Measurements from ENCODE around the gene SESN2.
A peak's percentile ranks its signal among the peaks of the same experiment; 100 is the strongest.

The SESN2 gene

DNA sequence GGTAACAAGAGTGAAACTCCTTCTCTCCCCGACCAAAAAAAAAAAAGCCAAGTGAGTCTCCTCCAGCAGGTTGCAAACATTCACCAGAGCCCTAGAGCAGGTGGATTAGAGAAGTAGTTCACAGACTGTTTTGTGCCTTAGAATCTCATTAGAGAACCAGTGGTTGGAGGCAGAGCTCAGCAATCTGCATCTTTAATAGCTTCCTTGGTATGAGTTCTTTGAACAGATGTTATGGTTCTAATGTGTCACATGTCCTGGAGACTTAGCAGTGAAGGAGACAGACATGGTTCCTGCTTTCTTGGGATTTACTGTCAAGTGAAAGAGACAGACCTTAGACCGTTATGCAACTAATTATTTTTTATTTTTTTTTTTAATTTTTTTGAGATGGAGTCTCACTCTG is 26.8 kb downstream of the SESN2 start:
- ChIA-PET CTCF (no interaction called here), POLR2A (interaction anchor here (0.9 to 1.4 kb wide), 4 partner anchors 9 to 43 kb away, joined by 3 to 4 read pairs (median 4); partner anchors contain the start of gene MED18)
- no peak for DNase-seq (ENCODE audit: extremely low spot score)
- TF ChIP-seq FOXA1 (IDR thresholded peaks at IDR 0.05) (no peak), FOXK2 (IDR thresholded peaks at IDR 0.05) (no peak), HDGF (IDR thresholded peaks at IDR 0.05; ENCODE audit: borderline replicate concordance) (no peak), ZNF384 (IDR thresholded peaks at IDR 0.05) (no peak), TARDBP (IDR thresholded peaks at IDR 0.05) (no peak), LEF1 (IDR thresholded peaks at IDR 0.05; ENCODE audit: borderline replicate concordance) (no peak), ELF4 (IDR thresholded peaks at IDR 0.05) (no peak), FOXM1 (IDR thresholded peaks at IDR 0.05; ENCODE audit: borderline replicate concordance) (no peak), CTBP1 (IDR thresholded peaks at IDR 0.05; ENCODE audit: borderline replicate concordance) (no peak), BHLHE40 (IDR thresholded peaks at IDR 0.05; ENCODE audit: borderline replicate concordance) (no peak), NFRKB (IDR thresholded peaks at IDR 0.05) (no peak), SP1 (IDR thresholded peaks at IDR 0.05) (no peak), L3MBTL2 (conservative IDR thresholded peaks at IDR 0.05) (no peak), SUZ12 (IDR thresholded peaks at IDR 0.05) (no peak)

DNA sequence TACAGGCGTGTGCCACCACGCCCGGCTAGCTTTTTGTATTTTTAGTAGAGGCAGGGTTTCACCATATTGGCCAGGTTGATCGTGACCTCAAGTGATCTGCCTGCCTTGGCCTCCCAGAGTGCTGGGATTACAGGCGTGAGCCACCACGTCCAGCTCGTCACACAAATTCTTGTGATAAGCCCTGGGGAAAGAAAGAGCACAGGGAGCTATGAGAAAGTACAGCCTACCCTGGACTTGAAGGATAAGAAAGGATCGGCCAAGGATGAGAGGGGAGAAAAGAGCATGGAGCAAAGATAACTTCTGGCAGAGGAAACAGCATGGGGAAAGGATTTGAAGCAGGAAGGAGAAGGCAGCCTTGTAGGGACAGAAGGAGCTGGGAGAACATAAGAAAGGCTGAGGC is 29.2 kb downstream of the SESN2 start:
- POLR2A ChIA-PET: interaction anchor here (1.0 to 1.4 kb wide), 2 partner anchors 40 kb away, joined by 3 read pairs; partner anchors contain the start of gene MED18
- DNase-seq (ENCODE audit: extremely low spot score): no peak
- TF ChIP-seq NFRKB (IDR thresholded peaks at IDR 0.05) (no peak), ARNT (IDR thresholded peaks at IDR 0.05) (no peak), BHLHE40 (IDR thresholded peaks at IDR 0.05; ENCODE audit: borderline replicate concordance) (no peak), FOXM1 (IDR thresholded peaks at IDR 0.05; ENCODE audit: borderline replicate concordance) (no peak), SP1 (IDR thresholded peaks at IDR 0.05) (no peak), ZNF384 (IDR thresholded peaks at IDR 0.05) (no peak), ELF4 (IDR thresholded peaks at IDR 0.05) (no peak), LEF1 (IDR thresholded peaks at IDR 0.05; ENCODE audit: borderline replicate concordance) (no peak), CTBP1 (IDR thresholded peaks at IDR 0.05; ENCODE audit: borderline replicate concordance) (no peak), TARDBP (IDR thresholded peaks at IDR 0.05) (no peak), L3MBTL2 (conservative IDR thresholded peaks at IDR 0.05) (no peak), SUZ12 (IDR thresholded peaks at IDR 0.05) (no peak), FOXK2 (IDR thresholded peaks at IDR 0.05) (no peak)
- CTCF ChIA-PET: no interaction called here

DNA sequence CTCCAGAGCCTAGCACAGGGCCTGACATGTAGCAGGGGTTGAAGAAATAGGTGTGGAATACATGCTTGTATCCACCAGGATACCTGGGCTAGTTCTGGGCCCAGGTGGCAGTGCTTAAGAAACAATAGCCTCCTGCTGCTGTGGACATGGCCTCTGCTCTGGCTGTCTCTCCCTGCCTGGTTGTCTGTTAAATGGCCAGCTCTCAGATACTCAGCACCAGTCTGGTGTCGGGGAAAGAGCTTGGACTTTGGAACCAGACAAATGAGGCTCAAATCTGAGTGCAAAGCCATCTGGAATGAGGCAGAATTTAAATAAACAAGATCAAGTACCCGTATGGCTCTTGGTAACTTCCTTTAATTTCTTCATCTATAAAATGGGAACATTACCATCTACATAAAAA is 31.5 kb downstream of the SESN2 start:
- no peak for DNase-seq (ENCODE audit: extremely low spot score)
- TF ChIP-seq SUZ12 (IDR thresholded peaks at IDR 0.05) (no peak), ZNF384 (IDR thresholded peaks at IDR 0.05) (no peak), NFRKB (IDR thresholded peaks at IDR 0.05) (no peak), TARDBP (IDR thresholded peaks at IDR 0.05) (no peak), FOXK2 (IDR thresholded peaks at IDR 0.05) (no peak), ARNT (IDR thresholded peaks at IDR 0.05) (no peak), BHLHE40 (IDR thresholded peaks at IDR 0.05; ENCODE audit: borderline replicate concordance) (no peak), ELF4 (IDR thresholded peaks at IDR 0.05) (no peak), LEF1 (IDR thresholded peaks at IDR 0.05; ENCODE audit: borderline replicate concordance) (no peak), FOXA1 (IDR thresholded peaks at IDR 0.05) (no peak), L3MBTL2 (conservative IDR thresholded peaks at IDR 0.05) (no peak), CTBP1 (IDR thresholded peaks at IDR 0.05; ENCODE audit: borderline replicate concordance) (no peak), SP1 (IDR thresholded peaks at IDR 0.05) (no peak)
- TF ChIP-seq, protein P1, sequence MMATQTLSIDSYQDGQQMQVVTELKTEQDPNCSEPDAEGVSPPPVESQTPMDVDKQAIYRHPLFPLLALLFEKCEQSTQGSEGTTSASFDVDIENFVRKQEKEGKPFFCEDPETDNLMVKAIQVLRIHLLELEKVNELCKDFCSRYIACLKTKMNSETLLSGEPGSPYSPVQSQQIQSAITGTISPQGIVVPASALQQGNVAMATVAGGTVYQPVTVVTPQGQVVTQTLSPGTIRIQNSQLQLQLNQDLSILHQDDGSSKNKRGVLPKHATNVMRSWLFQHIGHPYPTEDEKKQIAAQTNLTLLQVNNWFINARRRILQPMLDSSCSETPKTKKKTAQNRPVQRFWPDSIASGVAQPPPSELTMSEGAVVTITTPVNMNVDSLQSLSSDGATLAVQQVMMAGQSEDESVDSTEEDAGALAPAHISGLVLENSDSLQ (IDR thresholded peaks at IDR 0.05): no peak
- POLR2A ChIA-PET: no interaction called here
- CTCF ChIA-PET: no interaction called here

DNA sequence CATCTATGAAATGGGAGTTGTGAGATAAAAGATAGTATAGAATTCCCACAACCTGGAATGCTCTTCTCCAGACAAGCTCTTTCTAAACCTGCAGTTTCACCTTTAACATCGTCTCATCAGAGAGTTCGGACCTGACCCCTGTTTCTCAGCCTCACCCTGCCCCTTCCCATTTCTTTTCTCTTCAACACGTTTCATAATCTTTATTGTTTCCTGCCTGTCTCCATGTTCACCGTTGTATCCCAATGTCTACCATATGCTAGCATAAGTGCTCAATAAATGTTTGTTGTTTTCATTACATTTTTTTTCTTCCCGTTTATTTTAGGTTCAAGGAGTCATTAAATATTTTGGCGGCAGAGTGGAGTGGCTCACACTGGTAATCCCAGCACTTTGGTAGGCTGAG is 32.4 kb downstream of the SESN2 start:
- ChIA-PET POLR2A (no interaction called here), CTCF (no interaction called here)
- TF ChIP-seq LEF1 (IDR thresholded peaks at IDR 0.05; ENCODE audit: borderline replicate concordance): no peak
- TF ChIP-seq ZNF384 (IDR thresholded peaks at IDR 0.05): no peak
- no peak for TF ChIP-seq NFRKB (IDR thresholded peaks at IDR 0.05)
- no peak for DNase-seq (ENCODE audit: extremely low spot score)

DNA sequence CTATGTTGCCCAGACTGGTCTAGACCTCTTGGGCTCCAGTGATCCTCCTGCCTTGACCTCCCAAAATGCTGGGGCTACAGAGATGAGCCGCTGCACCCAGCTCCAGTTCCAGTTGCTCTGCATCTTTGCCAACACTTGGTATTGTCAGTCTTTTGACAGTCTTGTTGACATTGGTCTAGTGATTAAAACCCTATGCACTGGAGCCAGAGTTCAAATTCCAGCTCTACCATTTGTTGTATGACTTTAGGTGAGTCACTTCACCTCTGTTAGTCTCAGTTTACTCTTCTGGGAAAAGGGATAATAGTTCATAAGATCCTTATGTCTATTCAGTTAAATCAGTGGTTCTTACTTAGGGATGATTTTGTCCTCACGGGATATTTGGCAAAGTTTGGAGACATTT is 36.6 kb downstream of the SESN2 start:
- ChIA-PET CTCF (no interaction called here), POLR2A (interaction anchor here (0.9 to 3.8 kb wide), 5 partner anchors 11 to 36 kb away, joined by 3 to 18 read pairs (median 3); partner anchors contain the start of gene MED18)
- TF ChIP-seq ARNT (IDR thresholded peaks at IDR 0.05): no peak
- TF ChIP-seq ELF4 (IDR thresholded peaks at IDR 0.05): no peak
- TF ChIP-seq L3MBTL2 (conservative IDR thresholded peaks at IDR 0.05): no peak
- TF ChIP-seq TARDBP (IDR thresholded peaks at IDR 0.05): no peak
- TF ChIP-seq BHLHE40 (IDR thresholded peaks at IDR 0.05; ENCODE audit: borderline replicate concordance): no peak
- TF ChIP-seq NFRKB (IDR thresholded peaks at IDR 0.05): no peak
- no peak for TF ChIP-seq SUZ12 (IDR thresholded peaks at IDR 0.05)
- no peak for TF ChIP-seq CTBP1 (IDR thresholded peaks at IDR 0.05; ENCODE audit: borderline replicate concordance)
- TF ChIP-seq LEF1 (IDR thresholded peaks at IDR 0.05; ENCODE audit: borderline replicate concordance): no peak
- TF ChIP-seq FOXM1 (IDR thresholded peaks at IDR 0.05; ENCODE audit: borderline replicate concordance): no peak
- TF ChIP-seq, protein P1 (IDR thresholded peaks at IDR 0.05): no peak
- no peak for TF ChIP-seq FOXA1 (IDR thresholded peaks at IDR 0.05)
- no peak for TF ChIP-seq ZNF384 (IDR thresholded peaks at IDR 0.05)
- no peak for TF ChIP-seq SP1 (IDR thresholded peaks at IDR 0.05)
- TF ChIP-seq HDGF (IDR thresholded peaks at IDR 0.05; ENCODE audit: borderline replicate concordance): no peak
- no peak for DNase-seq (ENCODE audit: extremely low spot score)

DNA sequence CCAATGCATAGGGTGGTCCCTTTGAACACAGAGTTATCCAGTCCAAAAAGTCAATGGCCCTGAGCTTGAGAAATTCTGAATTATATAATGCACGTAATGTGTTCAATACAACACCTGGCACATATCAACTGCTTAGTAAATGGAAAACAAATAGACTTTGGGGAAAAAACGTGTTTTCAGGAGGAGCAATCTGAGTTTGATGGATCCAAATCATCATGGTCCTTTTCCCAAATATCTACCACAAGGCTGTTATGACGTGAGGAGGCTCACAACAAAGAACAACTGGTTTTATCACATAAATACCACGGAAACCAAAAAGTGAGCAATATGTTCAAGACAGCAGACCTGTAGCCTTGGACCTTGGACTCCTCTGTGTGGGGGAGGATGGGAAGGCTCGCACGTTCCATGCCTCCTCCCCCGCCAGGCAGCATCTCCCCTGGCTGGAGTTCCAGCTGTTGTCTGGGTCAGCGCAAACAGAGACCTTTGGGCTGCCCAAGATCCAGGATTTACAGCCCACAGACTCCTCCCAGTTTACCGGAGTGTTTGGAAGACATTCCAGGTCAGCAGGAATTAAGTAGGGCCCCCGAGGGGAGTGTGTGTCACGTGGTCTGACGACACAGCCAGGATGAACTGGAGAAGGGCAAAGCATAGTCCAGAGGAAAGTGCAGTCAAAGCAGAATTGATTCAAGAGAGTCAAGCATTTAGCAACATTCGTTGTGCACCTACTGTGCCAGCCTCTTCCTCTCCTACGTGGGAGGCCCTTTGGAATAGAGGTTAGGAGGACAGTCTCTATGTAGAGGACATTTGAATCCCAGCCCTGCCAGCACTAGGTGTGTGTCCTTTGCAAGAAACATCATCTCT is 37.3 kb downstream of the SESN2 start:
- ChIA-PET CTCF (no interaction called here), POLR2A (interaction anchor here (0.9 to 3.8 kb wide), 5 partner anchors 10 to 37 kb away, joined by 3 to 18 read pairs (median 3); partner anchors contain the start of gene MED18)
- peak; percentile 79 for DNase-seq (ENCODE audit: extremely low spot score)
- TF ChIP-seq, protein P1 (IDR thresholded peaks at IDR 0.05): peak; percentile 74; the same call in 1 of the 2 replicates
- TF ChIP-seq LEF1 (IDR thresholded peaks at IDR 0.05; ENCODE audit: borderline replicate concordance): no peak
- no peak for TF ChIP-seq SP1 (IDR thresholded peaks at IDR 0.05)
- TF ChIP-seq FOXK2 (IDR thresholded peaks at IDR 0.05): no peak
- no peak for TF ChIP-seq ARNT (IDR thresholded peaks at IDR 0.05)
- no peak for TF ChIP-seq CTBP1 (IDR thresholded peaks at IDR 0.05; ENCODE audit: borderline replicate concordance)
